Psoas muscle (tissue), 8 donors: Measurements from ENCODE around the gene KCNJ15. TPM values are rescaled to one million over a fixed set of nuclear protein-coding genes. Genes with fewer than 3 reads are reported as not detected.

ENCODE experiments used
- ATAC-seq, 4 donors: fragments of 200-7000 bp; cut with Tn5 transposase; one replicate each; pipeline ENCODE4 v1.9.1; 2020; ENCODE audit warnings: moderate library complexity in 3 of 4, mild to moderate bottlenecking in 2 of 4
- DNase-seq, 2 donors: peaks; one replicate each; pipeline ENCODE4 v3.0.0-alpha.2; 2020
- H3K27ac ChIP-seq: fragments of 200-600 bp; one replicate; pipeline ENCODE4 v1.8.0; 2022
- H3K27me3 ChIP-seq, 3 donors: fragments of 200-600 bp in 1 of 3; one replicate each; pipeline versions ENCODE4 v1.6.1 to v1.8.0; 2013 to 2022; ENCODE audit warnings: low read length in 2 of 3, mild to moderate bottlenecking in 2 of 3, moderate library complexity in 1 of 3; ENCODE audit not compliant: insufficient read depth in 3 of 3
- H3K36me3 ChIP-seq, 2 donors: fragments of 200-600 bp in 1 of 2; one replicate each; pipeline versions ENCODE4 v1.6.1 to v1.8.0; 2013 to 2022; ENCODE audit warnings: low read depth in 1 of 2, mild to moderate bottlenecking in 1 of 2, moderate library complexity in 1 of 2; ENCODE audit not compliant: insufficient read depth in 1 of 2
- H3K4me1 ChIP-seq: fragments of 200-600 bp; one replicate; pipeline ENCODE4 v1.8.0; 2022
- H3K4me3 ChIP-seq: fragments of 200-600 bp; one replicate; pipeline ENCODE4 v1.8.0; 2022; ENCODE audit warnings: mild to moderate bottlenecking
- H3K9me3 ChIP-seq: fragments of 200-600 bp; one replicate; pipeline ENCODE4 v1.8.0; 2022
- CTCF ChIP-seq: fragments of 200-600 bp; IDR thresholded peaks from one replicate; pipeline ENCODE4 v1.8.0; 2022; ENCODE audit warnings: antibody characterized with exemption
- WGBS, 3 donors: extraction: QIAGEN DNeasy Blood & Tissue Kit; methylation state at CpG; one replicate each; pipeline versions ENCODE4 v1.1.6 to v1.1.7; 2013; 5-methylcytosine and 5-hydroxymethylcytosine counted together
- intact Hi-C, 2 donors: fragments of 100-400 bp; cut with DNase I; formaldehyde crosslinking; loops; one replicate each; pipeline versions ENCODE4 v1.11.0 to v1.14.2; 2022
- polyA plus RNA-seq, 3 donors: library from polyadenylated mRNA; stranded (reverse); fragments of 200-250 nt; gene quantifications; one replicate each; pipeline ENCODE4 v1.2.3, GENCODE V29; 2013
- total RNA-seq, 4 donors: library from RNA; stranded (reverse); fragmentation: NEBNext Ultra II Directional in 2 of 4; extraction: Animal tissue kit (Norgen Biotek cat#: 25700) in 2 of 4; gene quantifications; one replicate each; pipeline versions ENCODE4 v1.2.1 to v1.2.4, GENCODE V29; 2021 to 2023
- donor health status: healthy with polysubstance abuse.
- donor health status: DM: no; HTN: no; CAD: no; lungs with moderate emphysema.
- donor health status: Bipolar disorder and iron deficiency.
- donor health status: healthy.
- donor health status: DM: yes; HTN: yes; CAD: no.
- donor health status: DM: no; HTN: no; CAD: no.
- donor health status: DM: no; HTN: no; CAD: no.
- donor health status: DM: yes; HTN: yes; CAD: no.

The KCNJ15 gene
- total and polyA plus RNA-seq, 7 donors: 0.04 to 1.0 (median 0.16) TPM

GRCh38 chr21:38241029-38241740, 15.6 kb upstream of the KCNJ15 start:
- no peaks in the 10 kb centered on the region for H3K36me3 ChIP-seq
- H3K9me3 ChIP-seq: no peaks in the 10 kb centered on the region
- H3K27ac ChIP-seq: no peak overlapping the region
- no peak for TF ChIP-seq CTCF
- H3K4me3 ChIP-seq: no peak overlapping the region
- DNase-seq (no peak), ATAC-seq (no peak)
- WGBS, 3 donors: 39 to 50% (median 43%) methylated on average over 10 of the region's 10 CpGs
- intact Hi-C loops: no loop called here
- no peaks in the 10 kb centered on the region for H3K27me3 ChIP-seq
- no peaks in the 10 kb centered on the region for H3K4me1 ChIP-seq

- intact Hi-C loops: no loop called here
- Histone ChIP-seq H3K9me3 (no peaks in the 10 kb centered on the region), H3K36me3 (no peaks in the 10 kb centered on the region), H3K27ac (no peak overlapping the region), H3K4me1 (no peaks in the 10 kb centered on the region), H3K27me3 (no peaks in the 10 kb centered on the region), H3K4me3 (no peak overlapping the region)
- no peak for ATAC-seq
- 71 to 76% (median 74%) methylated on average over 5 of the region's 5 CpGs for WGBS, 3 donors
- no peak for TF ChIP-seq CTCF
- DNase-seq: no peak
These were observed 14.7 kb upstream of the KCNJ15 start for GRCh38 chr21:38242061-38242460.

- ATAC-seq: no peak
- Histone ChIP-seq H3K27me3 (no peaks in the 10 kb centered on the region), H3K36me3 (no peaks in the 10 kb centered on the region), H3K9me3 (no peaks in the 10 kb centered on the region), H3K4me3 (no peak overlapping the region), H3K4me1 (no peaks in the 10 kb centered on the region), H3K27ac (no peak overlapping the region)
- 92 to 94% (median 93%) methylated on average over 7 of the region's 7 CpGs for WGBS, 3 donors
- intact Hi-C loops: no loop called here
- TF ChIP-seq CTCF: no peak
- DNase-seq: no peak
These were observed 12.9 kb upstream of the KCNJ15 start for GRCh38 chr21:38243732-38244406.

GRCh38 chr21:38244407-38244787, 12.4 kb upstream of the KCNJ15 start:
- intact Hi-C loops: no loop called here

More at GRCh38 chr21:38244407-38244787, 12.4 kb upstream of the KCNJ15 start:
- Histone ChIP-seq H3K4me3 (no peak overlapping the region), H3K27me3 (peaks cover 0 to 3% (median 0%) of the 10 kb centered on the region in 3 donors), H3K9me3 (no peaks in the 10 kb centered on the region), H3K4me1 (no peaks in the 10 kb centered on the region), H3K27ac (no peak overlapping the region), H3K36me3 (no peaks in the 10 kb centered on the region)
- DNase-seq (no peak), ATAC-seq (no peak)
- 88 to 98% (median 91%) methylated on average over 2 of the region's 2 CpGs for WGBS, 3 donors
- no peak for TF ChIP-seq CTCF
